HUDEP-2 (cell line): ENCODE data around the gene RPA1.
"Not testable (repeated sequence)": the region's sequence is repeated elsewhere in the genome, so short reads cannot be mapped to it uniquely, and the experiment has no call there.

Experiments
- DNase-seq, 76 experiments: peaks; one replicate each; lab custom pipeline; 2025; ENCODE audit not compliant: unreplicated experiment in 76 of 76; lab: John Stamatoyannopoulos, UW

The RPA1 gene

GRCh38 chr17:1829592-1830257 is at the start of gene RPA1, which contains the start of gene SMYD4:
TSS of gene RPA1 (plus strand) at chr17:1830005. CDS start at chr17:1830094, 89 bp downstream.
TSS of gene SMYD4 (minus strand) at chr17:1829902. CDS start at chr17:1827994, 1,908 bp downstream.
- DNase-seq: peak in 73 of 76 experiments; percentile 9 to 89 (median 73)

GRCh38 chr17:1782171-1782567 is 47.6 kb upstream of the RPA1 start:
- no peak for DNase-seq

DNA sequence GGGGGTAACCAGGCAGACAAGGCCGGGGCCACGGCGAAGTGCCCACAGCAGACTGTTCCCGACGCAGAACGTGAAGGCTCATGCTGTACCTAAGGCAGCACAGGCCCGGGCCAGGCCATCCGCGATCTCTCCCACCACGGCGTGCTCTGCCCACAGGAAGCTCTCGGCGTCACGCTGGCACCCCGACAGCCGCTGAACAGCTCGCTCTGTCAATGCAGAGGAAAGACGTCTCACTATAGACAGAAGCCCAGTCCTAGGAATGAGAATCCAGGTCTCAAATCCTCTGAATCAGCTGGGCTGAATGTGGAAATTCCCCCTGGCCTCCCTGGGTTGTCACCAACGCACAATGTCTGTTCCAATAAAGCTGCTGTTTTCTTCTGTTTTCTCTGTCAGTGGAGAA is 46.5 kb upstream of the RPA1 start:
- no peak for DNase-seq

DNA sequence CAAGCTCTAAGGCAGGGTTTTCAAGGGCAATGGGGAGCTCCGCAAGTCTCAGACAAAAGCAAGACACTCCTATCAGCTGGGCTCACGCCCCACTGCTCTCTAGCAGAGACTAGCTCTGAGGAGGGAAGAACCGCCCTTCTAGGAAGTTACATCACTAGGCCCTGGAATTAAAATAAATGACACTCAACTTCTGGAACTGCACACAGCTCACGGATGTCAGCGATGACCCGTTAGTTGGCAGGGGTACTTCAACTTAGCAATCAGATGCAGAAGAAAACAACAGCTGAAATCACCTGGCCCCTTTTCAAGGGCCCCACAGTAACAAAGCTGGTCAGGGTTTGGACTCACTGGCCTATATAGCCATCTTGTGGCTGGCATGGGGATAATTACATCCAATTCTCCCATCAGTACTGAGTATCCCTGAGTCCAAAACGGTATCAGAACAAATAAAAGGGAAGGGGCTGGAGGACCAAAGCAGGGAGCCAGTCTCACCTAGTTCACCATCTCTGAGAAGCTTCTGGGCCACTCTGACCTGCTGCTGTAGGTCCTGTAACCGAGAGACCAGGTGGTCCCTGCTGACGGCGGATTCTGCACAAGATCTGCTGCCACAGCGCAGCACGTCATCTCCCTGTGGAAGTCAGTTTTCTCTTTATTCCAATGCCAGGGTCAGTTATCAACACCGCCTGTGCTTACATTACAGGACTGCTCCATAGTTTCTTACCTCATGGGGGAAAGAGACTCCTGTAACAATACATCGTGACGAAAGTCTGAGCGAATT is 45.8 kb upstream of the RPA1 start:
- peak in 71 of 76 experiments; percentile 10 to 83 (median 53) for DNase-seq

DNA sequence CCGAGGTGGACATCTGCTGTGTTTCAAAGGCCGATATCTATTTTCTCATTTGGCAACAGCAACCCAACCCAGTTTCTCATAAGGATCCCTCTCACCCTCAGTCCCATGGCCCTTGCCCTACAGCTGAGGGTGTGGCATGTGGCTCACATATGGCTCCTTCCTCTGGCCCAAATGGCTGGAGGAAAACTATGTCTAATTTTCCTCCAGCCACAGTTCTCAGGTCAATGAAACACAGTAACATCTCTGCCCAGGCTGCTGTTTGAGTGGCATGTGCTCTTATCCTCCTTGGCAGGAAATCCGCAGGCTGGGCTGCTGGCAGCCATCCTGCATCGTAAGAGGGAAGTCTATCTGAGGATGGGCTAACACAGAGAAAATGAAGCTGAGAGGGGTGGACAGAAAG is 43.9 kb upstream of the RPA1 start:
- DNase-seq: peak in 3 of 76 experiments; percentile 8 to 30 (median 17)

- DNase-seq: no peak
Observed at GRCh38 chr17:1786708-1787107, 43.1 kb upstream of the RPA1 start.

- no peak for DNase-seq
Observed at GRCh38 chr17:1787301-1787902, 42.4 kb upstream of the RPA1 start.

DNA sequence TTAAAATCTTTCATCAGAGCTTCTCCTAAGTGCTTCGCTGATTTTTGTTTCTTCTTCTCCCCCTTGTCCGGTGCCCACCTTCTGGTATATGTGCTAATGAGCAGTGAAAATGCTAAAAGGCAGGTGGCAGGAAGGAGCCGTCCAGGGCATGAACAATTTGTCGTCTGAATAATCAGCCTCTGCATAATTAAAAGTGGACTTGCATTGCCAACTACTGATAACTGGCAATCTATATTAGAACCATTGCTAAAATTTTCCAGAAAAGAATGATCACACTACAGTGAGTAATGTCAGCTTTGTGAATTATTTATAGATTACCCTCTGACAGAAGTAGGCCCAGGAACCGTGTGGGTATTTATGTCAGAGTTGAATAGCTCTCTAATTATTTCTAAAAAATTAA is 39.9 kb upstream of the RPA1 start:
- no peak for DNase-seq

- peak in 12 of 76 experiments; percentile 4 to 38 (median 18) for DNase-seq
Observed at GRCh38 chr17:1792495-1793446, 37.0 kb upstream of the RPA1 start.

DNA sequence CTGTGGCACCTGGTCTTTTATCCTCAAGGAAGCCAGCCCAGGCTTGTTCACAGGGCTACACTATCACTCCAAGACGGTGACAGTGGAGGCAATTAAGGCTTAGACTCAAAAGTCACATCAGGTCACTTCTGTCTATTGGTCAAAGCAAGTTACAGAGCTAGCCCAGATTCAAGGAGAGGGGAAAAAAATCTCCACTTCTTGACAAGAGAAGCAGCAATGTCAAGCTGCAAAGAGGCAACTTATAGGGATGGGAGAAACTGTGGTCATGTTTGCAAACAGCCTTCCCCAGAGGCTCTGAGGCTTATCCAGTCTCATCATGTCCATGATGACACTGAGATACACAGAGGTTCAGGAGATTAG is 36.4 kb upstream of the RPA1 start:
- peak in 15 of 76 experiments; percentile 7 to 51 (median 23) for DNase-seq

- no peak for DNase-seq
Observed at GRCh38 chr17:1796800-1797199, 33.0 kb upstream of the RPA1 start.

DNA sequence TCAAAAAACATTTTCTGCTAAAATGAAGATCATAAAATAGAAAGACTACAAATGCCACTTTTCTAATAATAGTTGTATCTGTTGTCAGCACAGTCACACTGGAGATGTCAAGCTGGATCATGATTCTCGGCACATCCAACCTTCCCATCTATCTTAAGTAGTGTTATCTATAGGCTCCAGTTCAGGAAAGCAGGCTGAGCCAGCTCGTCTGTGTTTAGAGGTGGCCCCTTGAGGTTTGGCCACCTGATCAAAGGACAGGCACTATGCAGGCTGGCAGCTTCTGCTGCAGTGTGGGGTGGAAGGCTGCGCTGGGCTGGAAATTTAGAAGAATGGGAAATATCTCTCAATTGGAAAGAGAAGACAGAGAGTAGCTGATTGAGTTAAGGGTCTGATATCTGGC is 32.5 kb upstream of the RPA1 start:
- DNase-seq: peak in 36 of 76 experiments; percentile 3 to 54 (median 21)

DNA sequence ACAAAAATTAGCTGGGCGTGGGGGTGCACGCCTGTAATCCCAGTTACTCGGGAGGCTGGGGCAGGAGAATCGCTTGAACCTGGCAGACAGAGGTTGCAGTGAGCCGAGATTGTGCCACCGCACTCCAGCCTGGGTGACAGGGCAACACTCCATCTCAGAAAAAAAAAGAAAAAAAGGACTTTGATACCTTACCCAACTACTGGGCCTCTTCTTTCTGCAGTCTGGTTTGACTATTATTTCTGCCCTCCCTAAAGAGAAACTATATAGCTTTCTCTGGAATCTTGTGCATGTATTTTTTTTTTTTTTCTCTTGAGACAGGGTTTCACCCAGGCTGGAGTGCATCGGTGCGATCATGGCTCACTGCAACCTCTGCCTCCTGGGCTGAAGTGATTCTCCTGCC is 32.0 kb upstream of the RPA1 start:
- not testable (repeated sequence) for DNase-seq

DNA sequence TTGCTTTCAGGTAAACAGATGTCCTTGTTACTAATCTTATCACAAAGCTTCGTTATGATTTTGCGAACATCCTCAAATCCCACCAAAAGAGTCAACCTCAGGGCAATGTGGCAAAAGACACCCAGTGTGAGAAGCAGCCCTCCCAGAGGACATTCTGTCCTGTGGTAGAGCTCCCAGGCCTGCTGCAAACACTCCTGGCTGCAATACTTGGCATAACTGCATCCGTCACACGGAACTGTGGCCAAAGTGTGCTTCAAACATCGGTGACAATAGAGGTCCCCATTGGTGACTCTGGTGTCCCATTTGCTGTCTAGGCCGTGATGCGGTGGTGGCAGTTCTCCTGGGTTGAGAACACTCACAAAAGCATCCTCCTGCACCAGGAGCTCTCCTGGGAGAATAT is 29.6 kb upstream of the RPA1 start:
- no peak for DNase-seq

DNA sequence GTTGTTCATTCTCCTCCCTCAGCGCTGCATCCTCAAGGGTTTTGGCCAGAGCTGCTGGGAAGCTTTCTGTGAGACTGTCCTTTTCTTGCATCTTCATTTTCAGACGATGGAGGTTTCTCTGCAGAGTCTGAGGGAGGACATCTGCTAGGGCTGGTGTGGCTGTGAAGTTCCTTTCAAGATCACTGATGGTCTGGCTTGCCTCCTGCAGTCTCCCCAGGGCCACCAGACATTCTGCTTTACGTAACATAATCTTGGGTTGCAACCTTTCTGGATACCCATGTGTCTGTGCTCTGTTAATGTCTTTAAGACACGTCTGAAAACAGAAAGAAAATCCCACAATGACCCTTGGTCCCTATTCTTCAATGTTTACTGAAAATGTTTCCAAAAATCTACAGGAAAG is 29.1 kb upstream of the RPA1 start:
- DNase-seq: no peak

DNA sequence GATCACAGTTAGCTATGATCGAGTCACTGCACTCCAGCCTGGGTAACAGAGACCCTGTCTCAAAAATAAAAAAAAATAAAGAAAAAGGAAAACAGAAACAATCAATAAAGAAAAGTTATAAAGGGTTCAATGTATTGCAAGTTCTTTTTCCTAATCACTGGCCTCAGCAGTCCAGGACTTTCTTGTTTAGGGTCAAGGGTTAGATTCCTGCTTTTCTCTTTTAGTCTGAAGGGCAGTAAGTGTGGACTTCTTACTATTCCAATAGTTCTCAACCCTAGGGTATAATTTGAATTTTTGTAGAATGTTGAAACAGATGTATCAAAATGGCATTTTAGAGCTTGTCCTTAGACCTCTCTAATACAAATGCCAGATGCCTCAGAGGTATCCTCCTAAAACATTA is 27.4 kb upstream of the RPA1 start:
- DNase-seq: no peak

- no peak for DNase-seq
Observed at GRCh38 chr17:1803280-1803679, 26.5 kb upstream of the RPA1 start.

DNA sequence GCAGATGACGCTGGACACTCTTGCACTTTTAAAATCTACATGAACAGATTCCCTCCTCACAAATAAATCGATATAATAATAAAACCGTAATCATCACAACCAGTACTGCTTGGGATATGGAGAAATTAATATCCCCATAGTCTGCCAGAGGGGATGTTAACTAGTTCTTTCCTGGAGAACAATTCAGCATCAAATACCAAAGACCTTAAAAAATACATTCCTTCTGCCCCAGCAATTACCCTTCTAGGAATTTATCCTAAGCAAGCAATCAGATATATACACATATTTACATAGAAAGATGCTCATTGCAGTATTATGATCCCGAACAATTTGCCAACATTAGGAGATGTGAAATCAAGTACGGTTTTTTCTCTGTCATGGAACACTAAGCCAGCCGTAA is 21.9 kb upstream of the RPA1 start:
- DNase-seq: no peak

DNA sequence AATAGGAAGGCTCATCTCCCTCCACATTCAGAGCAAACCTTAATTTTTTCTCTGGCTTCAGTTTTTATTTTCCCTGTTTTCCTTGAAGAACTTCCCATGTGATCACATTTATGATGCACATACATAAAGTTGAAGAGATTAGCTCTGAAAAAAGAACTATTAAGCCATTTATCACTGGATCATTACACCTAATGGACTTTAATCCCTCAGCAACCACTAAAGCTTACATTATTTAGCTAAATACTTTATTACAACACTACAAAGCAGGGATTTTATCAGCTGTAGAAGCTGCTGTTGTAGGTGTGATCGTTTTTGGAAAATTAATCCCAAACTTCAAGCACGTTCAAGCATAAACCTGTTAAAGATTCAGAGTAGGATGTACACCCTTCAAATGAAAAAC is 21.2 kb upstream of the RPA1 start:
- DNase-seq: no peak

- not testable (repeated sequence) for DNase-seq
Observed at GRCh38 chr17:1809815-1810214, 20.0 kb upstream of the RPA1 start.
